Thoracic aorta (tissue), 2 donors: ENCODE measurements around the gene TRIM5. TPM values are rescaled to one million over a fixed set of nuclear protein-coding genes. Genes with fewer than 3 reads are reported as not detected.
"Not testable (repeated sequence)": the region's sequence is repeated elsewhere in the genome, so short reads cannot be mapped to it uniquely, and the experiment has no call there.

Source experiments
- ATAC-seq: fragments of 150-250 bp; one replicate; pipeline ENCODE4 v1.8.0; 2017; ENCODE audit warnings: low read depth; ENCODE audit not compliant: insufficient number of reproducible peaks, low FRiP score
- DNase-seq: peaks from one replicate; pipeline ENCODE4 v3.0.0-alpha.2; 2020; ENCODE audit warnings: low spot score
- H3K27ac ChIP-seq, 2 donors: fragments of 200-600 bp; sonication (generic); 1 replicate in 1 of 2; 2 replicates in 1 of 2; pipeline ENCODE4 v1.5.1; 2016; ENCODE audit warnings: mild to moderate bottlenecking in 2 of 2, moderate library complexity in 2 of 2
- H3K27me3 ChIP-seq: fragments of 200-600 bp; sonication (generic); replicated peaks from 2 replicates; pipeline ENCODE4 v1.6.0; 2016; ENCODE audit warnings: mild to moderate bottlenecking; ENCODE audit not compliant: insufficient read depth
- H3K36me3 ChIP-seq: fragments of 200-600 bp; sonication (generic); one replicate; pipeline ENCODE4 v1.5.1; 2016
- H3K4me1 ChIP-seq, 2 donors: fragments of 200-600 bp; sonication (generic); 1 replicate in 1 of 2; 2 replicates in 1 of 2; pipeline versions ENCODE4 v1.5.1 to v1.6.0; 2016; ENCODE audit warnings: low read depth in 2 of 2, mild to moderate bottlenecking in 1 of 2; ENCODE audit not compliant: control insufficient read depth in 1 of 2
- H3K4me3 ChIP-seq: fragments of 200-600 bp; sonication (generic); 2 replicates; pipeline ENCODE4 v1.5.1; 2016; ENCODE audit warnings: mild to moderate bottlenecking
- H3K9me3 ChIP-seq: fragments of 200-600 bp; sonication (generic); 2 replicates; pipeline ENCODE4 v1.5.1; 2016
- CTCF ChIP-seq: fragments of 200-600 bp; sonication (generic); IDR thresholded peaks from one replicate; pipeline ENCODE4 v1.5.1; 2019; ENCODE audit warnings: antibody characterized with exemption
- total RNA-seq, 2 donors: library from RNA; depleted of rRNA; stranded (reverse); fragments of >200 nt; gene quantifications; one replicate each; pipeline versions ENCODE4 v1.1.0 to v1.2.3, GENCODE V29; 2016

The TRIM5 gene
- total RNA-seq, 2 donors from 2014 or later = 35.5 to 36.4 TPM

GRCh38 chr11:5695580-5695979, 10.7 kb upstream of the TRIM5 start:
- Histone ChIP-seq H3K4me3 (no peak overlapping the region), H3K9me3 (no peaks in the 10 kb centered on the region), H3K27me3 (no peaks in the 10 kb centered on the region), H3K4me1 (peaks cover 3 to 19% of the 10 kb centered on the region in 2 donors), H3K36me3 (peaks cover 15% of the 10 kb centered on the region), H3K27ac (no peak overlapping the region)
- no peak for ATAC-seq
- DNase-seq = no peak
- no peak for TF ChIP-seq CTCF

GRCh38 chr11:5694642-5695041, 9.8 kb upstream of the TRIM5 start:
- no peak for TF ChIP-seq CTCF
- no peaks in the 10 kb centered on the region for H3K9me3 ChIP-seq
- H3K27ac ChIP-seq = no peak overlapping the region
- DNase-seq = no peak
- no peaks in the 10 kb centered on the region for H3K27me3 ChIP-seq
- peaks cover 15% of the 10 kb centered on the region for H3K36me3 ChIP-seq
- no peak for ATAC-seq
- H3K4me3 ChIP-seq = no peak overlapping the region
- H3K4me1 ChIP-seq = peaks cover 3 to 19% of the 10 kb centered on the region in 2 donors

- no peak for DNase-seq
- Histone ChIP-seq H3K4me1 (peaks cover 11 to 29% of the 10 kb centered on the region in 2 donors), H3K27me3 (no peaks in the 10 kb centered on the region), H3K36me3 (peaks cover under 1% of the 10 kb centered on the region), H3K9me3 (no peaks in the 10 kb centered on the region), H3K27ac (peak overlapping the region; percentile 29 to 82), H3K4me3 (peak overlapping the region; percentile 75)
- TF ChIP-seq CTCF = no peak
- no peak for ATAC-seq
These were observed 7.1 kb upstream of the TRIM5 start for GRCh38 chr11:5691964-5692361.

- H3K27me3 ChIP-seq, DNase-seq, H3K36me3 ChIP-seq, ATAC-seq, H3K9me3 ChIP-seq: not testable (repeated sequence)
- H3K27ac ChIP-seq = peak overlapping the region; percentile 82 to 87
- peak overlapping the region; percentile 75 for H3K4me3 ChIP-seq
- peaks cover 11 to 29% of the 10 kb centered on the region in 2 donors for H3K4me1 ChIP-seq
These were observed 6.5 kb upstream of the TRIM5 start for GRCh38 chr11:5691238-5691963.

- H3K4me1 ChIP-seq = peaks cover 11 to 29% of the 10 kb centered on the region in 2 donors
- TF ChIP-seq CTCF = no peak
- DNase-seq = no peak
- peak overlapping the region; percentile 75 for H3K4me3 ChIP-seq
- H3K27me3 ChIP-seq = no peaks in the 10 kb centered on the region
- ATAC-seq = no peak
- no peaks in the 10 kb centered on the region for H3K36me3 ChIP-seq
- no peaks in the 10 kb centered on the region for H3K9me3 ChIP-seq
- peak overlapping the region; percentile 82 to 87 for H3K27ac ChIP-seq
These were observed 5.9 kb upstream of the TRIM5 start for GRCh38 chr11:5690736-5691135.
